Urinary bladder (tissue), 2 donors: Measurements from ENCODE around the gene IL21R. TPM values are rescaled to one million over a fixed set of nuclear protein-coding genes. Genes with fewer than 3 reads are reported as not detected.

Experiments
- polyA plus RNA-seq: library from polyadenylated mRNA; stranded (reverse); fragments of 200-250 nt; gene quantifications from one replicate; pipeline ENCODE4 v1.2.3, GENCODE V29; 2013
- total RNA-seq: library from RNA; depleted of rRNA; stranded (reverse); fragments of >200 nt; gene quantifications from one replicate; pipeline ENCODE4 v1.2.3, GENCODE V29; 2014
- donor health status: healthy.

Gene IL21R
- total and polyA plus RNA-seq, 2 donors = 0.27 to 0.53 TPM

Other genes with a start within 250 kb of the IL21R start
- gene KDM8, start 198.6 kb upstream of the IL21R start, total RNA-seq = 3.3 TPM
- 4.4 TPM for gene KDM8, start 198.6 kb upstream of the IL21R start, polyA plus RNA-seq
- 33.9 TPM for gene NSMCE1, start 133.4 kb upstream of the IL21R start, total RNA-seq
- 76.3 TPM for gene NSMCE1, start 133.4 kb upstream of the IL21R start, polyA plus RNA-seq
- gene IL4R, start 88.2 kb upstream of the IL21R start, total RNA-seq = 26.2 TPM
- gene IL4R, start 88.2 kb upstream of the IL21R start, polyA plus RNA-seq = 75.2 TPM
- gene GTF3C1, start 147.7 kb downstream of the IL21R start, total RNA-seq = 55.5 TPM
- gene GTF3C1, start 147.7 kb downstream of the IL21R start, polyA plus RNA-seq = 43.4 TPM
- gene KATNIP, start 148.0 kb downstream of the IL21R start, total RNA-seq = 15.2 TPM
- gene KATNIP, start 148.0 kb downstream of the IL21R start, polyA plus RNA-seq = 9.4 TPM